ENCODE measurements around the gene ZNF281.
"Not testable (repeated sequence)": the region's sequence is repeated elsewhere in the genome, so short reads cannot be mapped to it uniquely, and the experiment has no call there.

Gene ZNF281

DNA sequence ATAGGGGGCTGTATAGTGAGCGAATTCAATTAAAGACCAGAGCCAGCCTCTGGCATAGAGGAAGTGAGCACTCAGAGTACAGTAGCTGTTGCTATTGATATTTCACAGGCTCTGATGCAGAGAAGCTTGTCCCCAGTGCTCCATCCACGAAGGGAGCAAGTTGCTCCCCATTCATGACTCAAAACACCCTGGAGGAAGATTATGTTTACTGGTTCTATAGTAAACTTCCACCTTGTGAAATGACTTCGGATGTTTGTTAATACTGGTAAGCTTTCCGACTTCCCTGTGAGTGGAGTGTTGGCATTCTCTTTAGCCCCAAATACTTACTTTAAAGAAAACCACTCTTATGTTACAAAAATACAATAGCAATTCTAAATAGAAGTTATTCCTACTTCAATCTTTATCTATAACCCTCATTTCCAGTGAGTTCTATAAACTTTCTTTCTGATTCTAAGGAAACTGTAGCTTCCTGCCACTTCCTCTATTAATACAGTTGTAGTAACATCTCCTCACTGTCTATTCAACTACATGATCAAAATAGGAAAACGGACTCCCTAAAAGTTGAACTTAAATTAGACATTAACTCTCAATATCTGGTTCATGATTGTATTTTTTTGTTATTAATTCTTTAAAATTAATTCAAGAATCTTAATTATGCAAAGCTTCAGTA is 46.4 kb downstream of the ZNF281 start:
- no peak for DNase-seq

DNA sequence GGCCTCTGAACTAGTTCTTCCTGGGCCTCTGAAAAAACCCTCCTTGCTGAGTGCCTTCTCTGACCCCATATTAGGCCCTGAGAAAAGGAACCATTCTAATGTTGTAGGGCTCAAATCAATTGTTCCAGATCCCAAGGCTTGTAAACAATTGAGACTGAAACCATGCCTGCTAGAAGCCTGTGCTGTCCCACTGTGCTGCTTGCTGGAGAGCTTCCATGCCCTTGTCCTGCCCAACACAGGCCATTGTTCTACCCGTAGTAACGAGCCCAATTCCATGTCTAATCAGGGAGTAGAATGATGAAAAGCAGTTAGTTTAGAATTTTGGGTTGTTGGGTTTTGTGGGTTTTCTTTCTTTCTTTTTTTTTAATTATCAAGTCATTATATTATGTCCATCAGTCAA is 47.4 kb downstream of the ZNF281 start:
- DNase-seq = no peak

DNA sequence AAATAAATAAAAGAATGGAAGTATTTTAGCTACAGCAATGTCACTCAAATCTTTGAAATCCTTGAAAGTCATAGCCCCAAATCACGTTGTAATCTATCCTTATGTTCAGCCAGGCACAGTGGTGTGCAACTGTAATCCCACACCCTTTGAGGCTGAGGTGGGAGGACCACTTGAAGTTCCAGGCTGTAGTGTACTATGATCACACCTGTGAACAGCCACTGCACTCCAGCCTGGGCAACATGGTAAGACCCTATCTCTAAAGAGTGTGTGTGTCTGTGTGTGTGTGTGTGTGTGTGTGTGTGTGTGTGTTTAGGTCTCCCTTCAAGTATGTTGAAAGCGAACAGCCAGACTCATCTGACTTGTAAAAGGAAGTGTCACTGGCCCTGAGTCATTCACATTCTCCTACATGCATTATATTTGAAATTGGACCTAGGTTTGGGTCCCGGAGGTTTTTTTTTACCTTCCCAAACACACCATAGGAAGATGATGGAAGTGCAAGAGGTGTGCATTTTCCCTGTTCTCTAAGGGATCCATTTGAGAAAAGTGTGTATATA is 50.1 kb downstream of the ZNF281 start:
- no peak for DNase-seq

DNA sequence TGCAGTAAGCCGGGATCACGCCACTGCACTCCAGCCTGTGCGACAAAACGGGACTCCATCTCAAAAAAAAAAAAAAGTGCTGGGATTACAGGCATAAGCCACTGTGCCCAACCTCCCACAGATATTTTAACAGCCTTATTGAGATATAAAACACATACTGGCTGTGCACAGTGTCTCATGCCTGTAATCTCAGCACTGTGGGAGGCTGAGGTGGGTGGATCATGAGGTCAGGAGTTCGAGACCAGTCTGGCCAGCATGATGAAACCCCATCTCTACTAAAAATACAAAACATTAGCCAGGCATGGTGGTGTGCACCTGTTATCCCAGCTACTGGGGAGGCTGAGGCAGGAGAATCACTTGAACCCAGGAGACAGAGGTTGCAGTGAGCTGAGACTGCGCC is 51.9 kb downstream of the ZNF281 start:
- DNase-seq = not testable (repeated sequence)

DNA sequence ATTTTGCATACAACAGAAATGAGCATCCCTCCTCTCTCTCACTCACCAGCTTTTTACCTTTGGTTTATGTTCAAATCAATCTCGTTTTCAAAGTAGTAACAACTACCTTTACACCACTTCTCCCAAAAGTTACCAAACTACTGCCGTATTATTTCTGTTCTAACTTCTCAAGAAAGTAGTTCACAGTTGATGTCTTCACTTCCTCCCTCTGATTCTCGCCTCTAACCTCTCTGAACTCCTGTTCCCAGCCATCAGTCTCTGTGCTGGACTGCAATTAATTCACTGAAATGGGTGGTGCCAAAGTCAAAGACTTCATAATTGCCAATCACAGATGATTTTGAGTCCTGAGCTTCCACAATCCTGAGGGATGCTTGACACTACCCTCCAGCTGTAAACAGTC is 54.0 kb downstream of the ZNF281 start:
- DNase-seq = no peak

Measured in GDM1 (cell line).